ENCODE data around the gene FKBP2. TPM values are rescaled to one million over a fixed set of nuclear protein-coding genes. Genes with fewer than 3 reads are reported as not detected.

FKBP2 gene
- total RNA-seq, 1 donor from 2014 or later, result 45.6 TPM

- no peak for DNase-seq
These were observed 8.9 kb downstream of the FKBP2 start for GRCh38 chr11:64249563-64250414.

GRCh38 chr11:64250415-64251015 is 9.6 kb downstream of the FKBP2 start:
- no peak for DNase-seq

DNA sequence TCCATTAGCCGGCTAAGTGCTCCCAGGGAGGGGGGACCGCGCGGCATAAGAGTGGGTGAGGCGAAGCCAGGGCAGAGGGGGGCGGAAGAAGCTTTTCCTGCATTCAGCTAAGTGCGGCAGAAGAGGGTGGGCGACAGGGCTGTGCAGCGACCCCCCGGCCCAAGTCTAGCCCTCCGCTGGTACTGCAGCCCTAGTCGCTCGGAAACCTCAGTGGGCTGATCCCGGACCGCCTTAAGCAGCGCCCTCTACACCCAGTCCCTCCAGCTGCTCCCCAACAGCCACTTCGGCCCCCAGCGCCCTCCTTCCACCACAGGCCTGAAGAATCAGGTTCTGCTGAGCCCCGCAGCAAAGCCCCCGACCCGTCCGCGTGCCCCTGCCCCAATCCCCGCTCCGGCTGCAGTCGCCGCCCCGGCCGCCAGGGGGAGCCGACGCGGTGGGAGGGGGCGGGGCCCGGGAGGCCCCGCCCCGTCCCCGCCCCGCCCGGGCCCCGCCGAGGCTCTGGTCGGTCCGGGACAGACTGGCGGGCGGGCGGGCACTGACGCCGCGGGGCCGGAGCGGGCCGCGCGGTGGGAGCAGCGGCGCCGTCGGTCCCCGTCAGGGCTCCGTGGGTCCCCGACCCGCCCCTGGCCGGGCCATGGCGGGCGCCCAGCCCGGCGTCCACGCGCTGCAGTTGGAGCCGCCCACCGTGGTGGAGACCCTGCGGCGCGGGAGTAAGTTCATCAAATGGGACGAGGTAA is 10.3 kb downstream of the FKBP2 start, which contains the start of gene PLCB3:
Gene PLCB3, plus strand, starts transcription at position 515 of the 737 bp plus-strand sequence. Its CDS starts 120 bp downstream, at position 635.
- DNase-seq, result peak; percentile 66

GRCh38 chr11:64251753-64252002 is 10.8 kb downstream of the FKBP2 start:
- DNase-seq, result no peak

DNA sequence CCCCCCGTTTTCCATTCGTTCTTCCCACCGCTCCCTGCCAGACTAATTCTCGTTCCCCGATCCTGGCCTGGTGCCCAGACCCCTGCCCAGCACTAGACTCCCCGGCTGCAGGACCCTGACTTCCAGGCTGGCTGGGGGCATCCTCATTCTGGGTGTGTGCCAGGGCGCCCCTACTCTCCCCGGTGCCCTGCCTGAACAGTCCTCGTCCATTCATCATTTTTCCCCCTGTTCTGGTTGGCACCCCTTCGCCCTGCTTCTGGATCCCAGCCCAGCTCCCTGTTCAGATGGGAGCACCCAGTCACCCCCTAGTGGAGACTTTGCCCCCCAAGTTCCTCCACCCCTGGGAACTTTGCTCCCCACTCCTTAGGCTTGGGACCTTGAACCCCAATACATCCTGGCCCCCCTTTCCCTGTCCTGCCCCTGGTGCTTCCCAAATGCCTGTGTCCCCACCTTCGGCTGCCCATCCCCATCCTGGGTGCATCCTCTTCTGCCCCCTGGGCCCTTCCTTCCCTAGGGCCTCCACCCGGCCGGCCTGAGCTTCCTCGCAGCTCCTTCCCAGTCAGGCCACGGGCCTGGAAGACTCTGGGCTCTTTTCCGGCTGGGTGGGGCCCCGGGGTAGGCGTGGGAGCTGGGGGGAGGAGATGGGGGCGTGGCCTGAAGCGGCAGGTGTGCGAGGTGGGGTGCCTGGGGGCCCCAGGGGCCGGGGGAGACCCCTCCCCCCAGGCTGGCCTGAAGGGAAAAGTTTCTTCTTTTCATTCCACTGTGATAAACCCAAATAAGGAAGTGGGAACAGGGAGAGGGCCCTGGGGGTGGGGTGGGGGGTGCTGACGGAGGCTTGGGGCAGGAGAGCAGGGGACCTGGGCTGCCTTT is 11.3 kb downstream of the FKBP2 start:
- DNase-seq, result peak; percentile 40

GRCh38 chr11:64253043-64253442 is 12.1 kb downstream of the FKBP2 start:
- no peak for DNase-seq

GRCh38 chr11:64253481-64253880 is 12.6 kb downstream of the FKBP2 start:
- no peak for DNase-seq

- no peak for DNase-seq
These were observed 13.4 kb downstream of the FKBP2 start for GRCh38 chr11:64254326-64254725.

- DNase-seq, result no peak
These were observed 14.5 kb downstream of the FKBP2 start for GRCh38 chr11:64255135-64256128.

DNA sequence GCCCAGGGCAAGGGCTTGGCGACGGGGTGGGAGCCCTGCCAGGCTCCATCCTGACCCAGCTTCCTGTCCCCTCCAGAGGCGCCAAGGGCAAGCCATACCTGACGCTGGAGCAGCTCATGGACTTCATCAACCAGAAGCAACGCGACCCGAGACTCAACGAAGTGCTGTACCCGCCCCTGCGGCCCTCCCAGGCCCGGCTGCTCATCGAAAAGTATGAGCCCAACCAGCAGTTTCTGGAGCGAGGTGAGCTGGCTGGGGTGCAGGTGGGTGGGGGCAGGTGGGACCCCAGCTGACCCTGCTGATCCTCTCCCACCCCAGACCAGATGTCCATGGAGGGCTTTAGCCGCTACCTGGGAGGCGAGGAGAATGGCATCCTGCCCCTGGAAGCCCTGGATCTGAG is 15.4 kb downstream of the FKBP2 start:
- no peak for DNase-seq

- DNase-seq, result no peak
These were observed 17.5 kb downstream of the FKBP2 start for GRCh38 chr11:64258356-64258755.

DNA sequence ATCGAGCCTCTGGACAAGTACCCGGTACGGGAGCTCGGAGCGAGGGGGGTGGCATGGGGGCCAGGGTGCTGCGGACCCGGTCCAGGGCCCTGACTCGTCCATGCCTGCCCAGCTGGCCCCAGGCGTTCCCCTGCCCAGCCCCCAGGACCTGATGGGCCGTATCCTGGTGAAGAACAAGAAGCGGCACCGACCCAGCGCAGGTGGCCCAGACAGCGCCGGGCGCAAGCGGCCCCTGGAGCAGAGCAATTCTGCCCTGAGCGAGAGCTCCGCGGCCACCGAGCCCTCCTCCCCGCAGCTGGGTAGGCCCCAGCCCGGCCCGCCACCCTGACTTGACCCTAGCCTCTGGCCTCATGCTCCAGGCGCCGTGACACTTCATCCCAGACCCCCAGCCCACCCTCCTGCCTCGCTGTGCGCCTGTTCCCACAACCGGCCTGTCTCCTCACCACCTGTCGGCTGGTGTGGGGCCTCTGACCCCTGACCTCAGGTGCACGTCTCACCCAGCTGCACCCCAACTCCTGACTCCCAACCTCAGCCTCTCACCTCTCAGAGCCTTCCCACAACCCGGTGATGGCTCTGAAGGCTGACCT is 18.1 kb downstream of the FKBP2 start:
- DNase-seq, result no peak

- no peak for DNase-seq
These were observed 18.7 kb downstream of the FKBP2 start for GRCh38 chr11:64259533-64260067.

DNA sequence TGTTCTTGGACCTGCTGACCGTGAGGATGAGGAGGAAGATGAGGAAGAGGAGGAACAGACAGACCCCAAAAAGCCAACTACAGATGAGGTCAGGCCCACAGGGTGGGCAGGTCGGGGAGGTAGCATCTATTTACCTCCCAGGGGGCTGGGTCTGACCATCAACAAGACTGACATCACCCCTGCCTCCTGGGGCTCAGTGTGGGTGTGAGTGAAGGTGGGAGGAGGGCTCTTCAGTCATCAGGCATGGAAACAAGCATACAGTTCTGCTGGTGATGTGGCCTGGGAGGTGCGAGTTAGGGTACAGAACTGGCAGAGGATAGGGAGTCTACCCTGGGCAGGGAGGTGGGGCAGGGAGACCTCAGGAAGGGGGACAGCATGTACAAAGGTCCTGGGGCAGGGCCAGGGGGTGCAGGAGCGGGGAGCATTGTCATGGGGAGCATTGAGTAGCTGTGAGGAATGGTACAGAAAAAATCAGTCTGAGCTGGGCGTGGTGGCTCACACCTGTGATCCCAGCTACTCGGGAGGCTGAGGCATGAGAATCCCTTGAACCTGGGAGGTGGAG is 19.3 kb downstream of the FKBP2 start:
- no peak for DNase-seq

GRCh38 chr11:64261556-64262080 is 20.7 kb downstream of the FKBP2 start:
- DNase-seq, result no peak

DNA sequence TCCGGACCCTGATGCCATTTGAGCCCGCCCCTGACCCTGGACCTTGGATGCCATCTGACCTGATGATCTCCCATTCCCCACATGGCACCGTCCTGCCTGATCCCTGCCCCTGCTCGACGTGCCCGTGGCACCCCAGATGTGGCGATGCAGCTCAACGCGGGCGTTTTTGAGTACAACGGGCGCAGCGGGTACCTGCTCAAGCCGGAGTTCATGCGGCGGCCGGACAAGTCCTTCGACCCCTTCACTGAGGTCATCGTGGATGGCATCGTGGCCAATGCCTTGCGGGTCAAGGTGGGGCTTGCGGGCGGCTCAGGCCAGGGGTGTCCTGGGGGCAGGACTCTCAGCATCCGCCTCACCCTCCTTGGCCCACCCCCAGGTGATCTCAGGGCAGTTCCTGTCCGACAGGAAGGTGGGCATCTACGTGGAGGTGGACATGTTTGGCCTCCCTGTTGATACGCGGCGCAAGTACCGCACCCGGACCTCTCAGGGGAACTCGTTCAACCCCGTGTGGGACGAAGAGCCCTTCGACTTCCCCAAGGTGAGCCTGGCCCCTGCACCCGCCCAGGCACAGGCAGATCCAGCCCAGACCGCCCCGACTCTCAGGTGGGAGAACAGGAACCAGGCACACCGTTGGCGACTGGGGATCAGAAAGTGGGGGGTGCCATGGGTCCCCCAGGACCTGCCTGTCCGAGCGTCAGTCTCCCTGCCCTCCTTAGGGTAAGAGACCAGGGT is 21.5 kb downstream of the FKBP2 start:
- no peak for DNase-seq

- DNase-seq, result peak; percentile 89
These were observed 22.4 kb downstream of the FKBP2 start for GRCh38 chr11:64263021-64263946.

GRCh38 chr11:64263947-64264317 is 23.0 kb downstream of the FKBP2 start:
- no peak for DNase-seq
